HG03442 (cell line): ENCODE measurements around the gene URB2.

Source experiments
- ATAC-seq: cut with Tn5 transposase; IDR thresholded peaks from one replicate; pipeline ENCODE4 v1.9.1; 2021; ENCODE audit warnings: mild to moderate bottlenecking, moderate library complexity; ENCODE audit not compliant: unreplicated experiment

The URB2 gene

GRCh38 chr1:229643996-229644745, 18.1 kb downstream of the URB2 start:
- no peak for ATAC-seq

DNA sequence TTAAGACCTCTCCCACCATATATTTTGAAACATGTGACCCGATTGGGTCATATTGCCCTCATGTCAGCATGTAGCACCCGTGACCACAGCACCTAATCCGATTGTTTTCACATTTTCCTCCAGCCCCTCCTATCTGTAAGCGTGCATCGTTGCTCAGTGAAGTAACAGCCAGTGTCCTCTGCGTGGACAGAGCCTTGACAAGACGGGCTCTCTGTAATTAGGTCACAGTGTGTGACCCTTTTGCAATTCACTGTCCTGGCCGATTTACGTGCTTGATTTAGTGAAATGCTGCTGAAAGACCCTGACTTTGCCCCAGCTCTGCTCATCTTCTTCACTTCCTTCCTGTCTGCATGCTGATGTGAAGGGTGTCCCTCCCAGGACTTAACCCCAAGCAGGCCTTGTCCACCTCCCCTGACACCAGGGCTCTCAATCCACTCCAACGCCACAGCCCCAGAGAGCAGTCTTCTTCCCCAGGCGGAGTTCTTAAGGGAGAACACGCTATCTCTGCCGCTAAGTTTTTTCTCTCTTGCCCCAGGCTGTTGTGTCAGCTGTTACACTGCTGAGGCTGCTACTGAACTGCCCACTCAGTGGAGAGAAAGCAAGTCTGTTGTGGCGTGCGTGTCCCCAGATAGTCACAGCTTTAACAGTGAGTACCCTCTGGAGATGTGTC, 19.4 kb downstream of the URB2 start:
- ATAC-seq, result no peak

- no peak for ATAC-seq
Measured at GRCh38 chr1:229648406-229648805, 22.4 kb downstream of the URB2 start.

DNA sequence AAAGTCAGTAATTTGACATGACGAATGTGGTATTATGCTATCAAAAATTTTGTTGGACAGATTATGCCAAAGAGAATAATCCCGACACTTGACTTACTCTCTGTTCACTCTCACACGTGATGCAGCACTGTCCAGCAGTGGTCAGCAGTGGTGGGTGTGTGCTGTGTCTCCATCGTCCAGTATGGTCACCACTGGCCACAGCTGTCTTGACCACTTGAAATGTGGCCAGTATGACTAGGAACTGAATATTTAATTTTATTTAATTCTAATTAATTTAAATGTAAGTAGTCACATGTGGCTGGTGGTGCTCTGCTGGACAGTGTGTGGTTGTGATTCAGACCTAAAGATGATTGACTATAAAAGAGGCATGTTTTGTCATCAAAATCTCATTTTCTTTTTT, 24.0 kb downstream of the URB2 start:
- ATAC-seq, result no peak

GRCh38 chr1:229651546-229651945, 25.5 kb downstream of the URB2 start:
- no peak for ATAC-seq

- no peak for ATAC-seq
Measured at GRCh38 chr1:229653420-229653819, 27.4 kb downstream of the URB2 start.

DNA sequence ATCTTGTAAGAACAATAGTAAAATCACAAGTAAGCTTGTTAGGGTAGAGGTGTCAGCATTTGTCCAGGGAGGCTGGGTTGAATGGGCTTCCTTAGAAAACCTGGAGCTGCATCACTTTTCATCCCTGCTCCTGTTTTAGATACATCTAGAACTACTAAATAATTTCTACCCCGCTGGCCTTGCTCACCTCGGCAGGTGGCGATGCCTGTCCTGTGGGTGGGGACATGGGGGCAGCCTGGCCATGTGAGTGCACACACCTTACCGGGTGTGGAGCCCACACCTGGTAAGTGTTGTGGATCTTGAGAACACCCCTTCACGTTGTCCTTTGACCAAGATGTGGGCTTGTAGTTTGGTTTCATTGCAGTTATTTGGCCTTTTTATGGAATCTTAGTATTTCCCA, 29.7 kb downstream of the URB2 start:
- ATAC-seq, result no peak

DNA sequence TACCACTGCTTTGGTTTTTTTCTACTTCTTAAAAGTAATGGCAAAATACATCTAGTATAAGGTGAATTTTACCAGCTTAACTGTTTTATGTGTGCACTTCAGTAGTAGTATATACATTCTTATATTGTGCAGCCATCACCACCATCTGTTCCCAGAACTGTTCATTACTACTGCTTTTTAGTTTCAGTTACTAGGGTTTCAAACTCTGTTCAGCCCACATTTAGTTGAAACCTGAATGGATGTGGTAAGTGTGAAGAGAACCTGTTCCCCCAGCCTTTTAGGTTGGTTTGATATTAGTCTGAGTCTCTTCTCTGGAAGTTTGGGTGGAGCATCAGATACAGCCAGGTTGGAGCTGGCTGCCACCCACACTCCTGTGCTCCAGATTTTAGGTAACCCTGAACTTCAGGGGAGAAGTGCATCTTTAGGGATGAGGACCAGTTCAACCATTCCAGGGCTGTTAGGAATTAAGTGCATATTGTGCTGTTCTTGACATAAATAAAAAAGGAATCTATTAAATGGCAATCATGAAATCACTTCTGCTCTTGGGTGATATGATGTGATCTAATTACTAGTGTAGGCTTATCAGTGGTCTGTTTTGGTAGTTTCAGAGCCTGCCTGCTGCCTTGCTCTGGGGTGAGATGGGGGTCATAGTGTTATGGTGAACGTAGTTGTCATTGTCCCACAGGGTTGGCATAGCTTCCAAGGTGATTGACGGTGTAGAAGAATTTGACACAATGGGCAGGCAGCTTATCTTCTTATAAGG, 32.1 kb downstream of the URB2 start:
- peak; percentile 44 for ATAC-seq

- ATAC-seq, result peak; percentile 60
Measured at GRCh38 chr1:229661022-229661877, 35.2 kb downstream of the URB2 start.

DNA sequence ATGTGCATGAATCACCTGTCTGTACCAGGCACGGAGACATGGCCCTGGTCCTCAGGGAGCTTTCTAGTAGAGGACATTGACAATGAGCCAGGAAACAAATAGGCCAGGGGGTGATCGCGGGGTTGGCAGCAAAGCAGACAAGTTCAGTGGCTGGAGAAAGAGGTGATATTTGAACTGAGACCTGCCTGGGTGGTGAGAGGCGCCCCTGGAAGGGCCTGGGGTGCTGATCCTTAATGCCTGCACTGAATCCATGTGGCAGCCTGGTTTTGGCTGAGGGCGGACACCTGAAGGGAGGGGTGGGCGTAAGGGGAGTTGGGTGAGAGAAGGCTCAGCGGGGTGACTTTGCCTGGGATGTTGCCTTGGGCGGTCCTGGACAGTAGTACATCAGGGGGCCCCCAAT, 35.9 kb downstream of the URB2 start:
- ATAC-seq, result no peak

GRCh38 chr1:229664133-229664689, 38.2 kb downstream of the URB2 start:
- ATAC-seq, result peak; percentile 53

DNA sequence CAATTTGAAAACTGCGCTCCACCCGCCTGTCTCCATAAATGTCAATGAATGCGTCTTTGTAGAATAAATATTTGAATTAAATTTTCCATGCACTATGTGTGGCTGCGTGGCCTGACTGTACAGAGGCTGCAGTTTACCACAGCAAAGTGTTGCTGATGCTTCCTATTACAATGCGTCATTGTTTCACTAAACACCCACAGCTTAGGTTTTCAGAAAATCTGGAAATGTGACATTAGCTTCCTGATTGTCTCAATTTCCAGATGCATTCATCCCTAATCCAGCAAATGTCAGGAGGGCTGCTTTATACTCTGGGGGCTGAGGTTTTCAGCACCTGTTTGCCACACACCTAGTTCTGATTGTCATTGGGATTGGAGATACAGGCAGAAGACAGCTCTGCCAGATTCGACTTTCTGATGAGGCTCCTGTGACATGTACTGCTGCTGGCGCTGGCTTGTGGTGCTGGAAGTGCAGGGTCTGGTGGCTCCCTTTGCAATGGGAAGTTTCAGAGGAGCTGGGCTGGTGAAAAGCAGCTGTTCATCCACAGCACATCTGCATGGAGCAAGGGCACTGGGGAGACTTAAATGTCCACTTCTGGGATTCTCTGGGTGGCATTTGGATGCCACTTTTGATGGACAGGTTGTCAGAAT, 40.0 kb downstream of the URB2 start:
- no peak for ATAC-seq

GRCh38 chr1:229666585-229666984, 40.5 kb downstream of the URB2 start:
- ATAC-seq, result no peak

GRCh38 chr1:229669333-229669732, 43.3 kb downstream of the URB2 start:
- ATAC-seq, result no peak

DNA sequence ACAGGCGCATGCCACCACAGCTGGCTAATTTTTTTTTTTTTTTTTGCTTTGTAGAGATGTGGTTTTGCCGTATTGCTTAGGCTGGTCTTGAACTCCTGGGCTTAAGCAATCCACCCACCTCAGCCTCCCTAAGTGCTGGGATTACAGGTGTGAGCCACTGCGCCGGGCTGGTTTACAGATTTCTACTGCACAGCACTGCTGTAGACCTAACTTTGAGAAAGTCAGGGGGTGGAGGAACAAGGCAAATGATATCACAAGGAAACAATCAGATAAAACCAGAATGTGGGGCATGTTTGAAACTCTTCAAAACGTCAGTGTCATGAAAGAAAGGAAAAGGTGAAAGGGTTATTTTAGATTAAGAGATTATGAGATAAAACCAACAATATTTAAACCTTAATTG, 45.3 kb downstream of the URB2 start:
- ATAC-seq, result no peak

- no peak for ATAC-seq
Measured at GRCh38 chr1:229672246-229672645, 46.2 kb downstream of the URB2 start.

DNA sequence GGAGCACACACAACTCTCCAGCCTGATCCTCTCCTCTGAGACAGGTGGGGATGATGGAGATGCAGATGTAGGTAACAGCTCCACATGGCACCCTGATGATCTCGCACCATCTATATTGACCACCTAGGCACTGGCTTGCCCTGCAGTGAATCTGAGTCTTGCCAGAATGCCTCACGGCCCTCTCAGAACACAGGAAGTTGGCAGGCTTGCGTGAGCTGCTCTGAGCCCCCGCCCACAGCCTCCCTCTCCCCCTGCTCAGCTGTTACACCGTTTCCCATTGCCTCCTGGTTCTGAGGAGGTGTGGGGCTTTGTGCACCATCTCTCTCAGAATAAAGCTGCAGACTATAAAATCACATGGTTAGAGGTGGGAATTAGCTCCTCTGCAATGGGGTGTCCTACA, 48.0 kb downstream of the URB2 start:
- no peak for ATAC-seq

DNA sequence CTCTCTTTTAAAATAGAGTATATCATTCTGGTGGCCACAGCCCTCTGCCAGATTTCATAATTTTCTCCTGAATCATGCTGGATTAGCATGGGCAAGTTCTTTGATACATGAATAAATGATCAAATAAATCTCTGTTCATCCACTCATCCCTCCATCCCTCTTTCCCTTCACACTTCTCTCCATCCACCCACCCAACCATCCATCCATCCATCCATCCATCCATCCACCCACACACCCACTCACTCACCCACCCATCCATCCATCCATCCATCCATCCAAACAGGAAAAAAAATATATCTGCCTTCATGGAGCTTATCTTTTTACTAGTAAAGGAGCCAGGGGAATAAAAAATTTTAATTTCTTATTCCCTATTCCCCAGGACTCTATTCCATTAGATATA, 49.3 kb downstream of the URB2 start:
- ATAC-seq, result no peak

DNA sequence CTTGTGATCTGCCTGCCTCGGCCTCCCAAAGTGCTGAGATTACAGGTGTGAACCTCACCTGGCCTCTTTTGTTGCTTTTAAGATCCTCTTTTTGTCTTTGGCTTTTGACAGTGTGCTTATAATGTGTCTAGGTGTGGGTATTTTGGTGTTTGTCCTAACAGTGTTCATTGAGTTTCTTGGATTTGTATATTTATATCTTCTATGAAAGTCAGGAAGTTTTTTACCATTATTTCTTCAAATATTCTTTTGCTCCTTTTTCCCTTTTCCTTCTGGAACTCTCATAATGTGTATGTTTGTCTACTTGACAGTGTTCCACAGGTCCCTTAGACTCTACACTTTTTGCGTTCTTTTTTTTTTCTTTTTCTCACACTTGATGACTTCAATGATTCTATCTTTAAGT, 59.1 kb downstream of the URB2 start:
- no peak for ATAC-seq

GRCh38 chr1:229689273-229689672, 63.2 kb downstream of the URB2 start:
- ATAC-seq, result no peak
